A549 treated with CORT108297 at 1 μM for 4 hours (cell line): ENCODE data around the gene WDR12. TPM values are rescaled to one million over a fixed set of nuclear protein-coding genes. Genes with fewer than 3 reads are reported as not detected.

Source experiments
- total RNA-seq: library from RNA; stranded (reverse); fragments of 200-300 nt; extraction: Qiagen RNA extraction; gene quantifications from 5 replicates; pipeline ENCODE4 v1.2.3, GENCODE V29; 2022

WDR12 gene
- total RNA-seq = 62.8 to 81.5 TPM (median 75.4 TPM) in 5 replicates

GRCh38 chr2:202911512-202912341, at the start of gene WDR12, which contains the start of gene CARF:
Gene WDR12 (minus strand): TSS chr2:202911673. CDS start chr2:202911476, 197 bp downstream.
Gene CARF (plus strand): TSS chr2:202912275. CDS start chr2:202941903, 29,628 bp downstream.

GRCh38 chr2:202871300-202872141, 40.0 kb downstream of the WDR12 start, which contains the start of gene ICA1L:
Gene ICA1L (minus strand): TSS chr2:202871766. CDS start chr2:202829009, 42,757 bp downstream.

Other genes with a start within 250 kb of the WDR12 start
- gene ICA1L, start 39.9 kb downstream of the WDR12 start, total RNA-seq = 1.4 to 2.0 TPM (median 2.0 TPM) in 5 replicates
- gene CARF, start 602 bp upstream of the WDR12 start, total RNA-seq = 0.64 to 1.4 TPM (median 1.3 TPM) in 5 replicates
- gene NBEAL1, start 103.2 kb upstream of the WDR12 start, total RNA-seq = 3.0 to 4.5 TPM (median 3.5 TPM) in 5 replicates